Daoy (cell line): Measurements from ENCODE around the gene MANBA. TPM values are rescaled to one million over a fixed set of nuclear protein-coding genes. Genes with fewer than 3 reads are reported as not detected.

Experiments used
- DNase-seq: peaks from one replicate; pipeline ENCODE4 v3.0.0-alpha.2; 2015; ENCODE audit warnings: low read depth
- total RNA-seq: library from RNA; depleted of rRNA; stranded (reverse); fragments of >200 nt; shearing (Covaris generic); gene quantifications from 2 replicates; pipeline ENCODE4 v1.2.3, GENCODE V29; 2014

MANBA gene
- total RNA-seq, 1 experiment from 2014 or later = 8.2 TPM

GRCh38 chr4:102678695-102679335 lies 82.0 kb downstream of the MANBA start:
- DNase-seq = no peak

DNA sequence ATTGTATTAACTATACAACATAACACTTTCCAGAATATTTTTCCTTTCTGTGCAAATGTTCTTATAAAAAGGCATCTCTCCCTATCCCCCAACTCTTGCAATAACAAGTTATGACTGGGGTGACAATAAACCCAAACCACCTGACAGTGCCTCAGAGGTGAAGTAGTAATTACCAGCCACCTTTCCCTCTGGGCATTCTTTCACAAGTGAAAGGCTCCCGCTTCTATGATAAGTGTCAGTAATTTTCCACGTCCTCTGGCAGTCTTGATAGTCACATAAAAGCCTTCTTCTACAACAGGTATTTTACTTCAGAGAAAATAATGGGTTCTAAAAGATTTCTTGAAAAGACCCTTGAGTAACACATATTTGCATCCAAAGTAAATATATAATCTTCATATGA lies 82.7 kb downstream of the MANBA start:
- no peak for DNase-seq

- no peak for DNase-seq
Observed at GRCh38 chr4:102675141-102675540, 85.6 kb downstream of the MANBA start.

GRCh38 chr4:102667001-102667400 lies 93.8 kb downstream of the MANBA start:
- no peak for DNase-seq

DNA sequence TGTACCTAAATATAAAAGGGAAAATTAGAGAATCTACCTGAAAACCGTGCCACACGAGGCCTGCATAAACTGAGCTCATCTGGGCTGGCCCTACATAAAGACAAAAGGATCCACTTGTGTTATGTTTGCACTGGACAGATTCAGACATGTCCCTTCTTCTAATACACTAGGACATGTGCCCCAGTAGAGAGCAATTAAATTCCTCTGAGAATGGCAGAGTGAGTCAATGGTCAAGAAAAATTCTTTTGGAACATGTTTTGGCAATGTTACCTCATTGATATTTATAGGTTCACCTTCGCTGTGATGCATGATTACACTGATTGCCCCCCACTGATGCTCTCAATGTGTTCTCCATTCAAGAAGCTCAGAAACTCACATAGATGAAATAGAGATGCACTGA lies 95.2 kb downstream of the MANBA start:
- no peak for DNase-seq

GRCh38 chr4:102663073-102663472 lies 97.7 kb downstream of the MANBA start:
- DNase-seq = peak; percentile 26

GRCh38 chr4:102657206-102657605 lies 103.6 kb downstream of the MANBA start:
- no peak for DNase-seq

DNA sequence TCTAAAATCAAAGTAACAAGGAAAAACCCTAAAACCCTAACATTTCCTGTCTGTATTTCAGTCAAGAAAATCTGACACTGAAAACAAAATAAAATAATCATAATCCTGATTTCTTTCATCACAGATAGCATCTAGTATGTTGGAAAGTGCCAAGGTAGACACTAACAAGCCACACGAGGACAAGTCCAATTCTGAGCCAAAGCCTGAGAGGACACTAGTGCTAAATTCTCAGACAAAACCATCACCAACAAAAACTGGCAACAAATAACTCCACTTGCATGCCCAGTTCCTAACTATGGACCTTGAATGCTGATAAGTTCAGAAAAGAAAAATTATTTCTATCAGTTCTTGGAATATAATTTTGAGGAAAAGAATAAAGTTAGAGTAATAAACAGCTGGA lies 113.7 kb downstream of the MANBA start:
- no peak for DNase-seq

GRCh38 chr4:102642631-102643298 lies 118.0 kb downstream of the MANBA start:
- DNase-seq = no peak

DNA sequence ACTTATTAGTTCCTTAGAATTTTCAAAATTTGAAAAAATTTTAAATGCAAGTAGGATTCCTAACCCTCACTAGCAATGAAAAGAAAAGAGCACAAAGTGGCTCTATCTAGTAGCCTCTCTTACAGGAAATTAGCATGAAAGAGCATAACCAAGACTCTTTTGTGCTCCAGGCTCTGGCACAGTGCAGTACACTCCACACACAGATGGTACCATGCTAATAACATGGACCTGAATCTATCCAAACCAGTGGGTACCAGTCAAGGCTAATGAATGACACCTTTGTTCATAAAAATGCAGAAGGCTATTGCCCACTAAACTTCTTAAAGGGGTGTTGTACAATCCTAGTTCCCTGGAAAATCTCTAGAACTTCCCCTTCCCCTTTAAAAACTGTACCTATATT lies 119.0 kb downstream of the MANBA start:
- DNase-seq = no peak

DNA sequence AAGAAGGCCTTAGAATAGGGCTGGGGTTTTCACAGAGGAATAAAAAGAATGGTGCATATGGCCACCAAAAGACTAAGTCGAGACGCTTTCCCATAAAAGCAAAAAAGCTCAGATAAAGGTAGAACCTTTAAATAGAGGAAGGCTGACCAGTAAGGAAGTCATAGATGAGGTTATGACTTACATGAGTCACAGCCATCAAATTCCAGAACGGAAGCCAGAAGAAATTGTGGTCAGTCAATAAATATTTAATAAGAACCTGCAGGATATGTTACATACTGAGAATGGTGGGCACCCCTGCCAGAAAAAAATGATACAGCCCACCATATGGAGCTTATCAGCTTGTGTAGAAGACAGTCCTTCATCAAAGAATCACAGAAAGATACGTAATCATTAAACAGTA lies 120.1 kb downstream of the MANBA start:
- no peak for DNase-seq

DNA sequence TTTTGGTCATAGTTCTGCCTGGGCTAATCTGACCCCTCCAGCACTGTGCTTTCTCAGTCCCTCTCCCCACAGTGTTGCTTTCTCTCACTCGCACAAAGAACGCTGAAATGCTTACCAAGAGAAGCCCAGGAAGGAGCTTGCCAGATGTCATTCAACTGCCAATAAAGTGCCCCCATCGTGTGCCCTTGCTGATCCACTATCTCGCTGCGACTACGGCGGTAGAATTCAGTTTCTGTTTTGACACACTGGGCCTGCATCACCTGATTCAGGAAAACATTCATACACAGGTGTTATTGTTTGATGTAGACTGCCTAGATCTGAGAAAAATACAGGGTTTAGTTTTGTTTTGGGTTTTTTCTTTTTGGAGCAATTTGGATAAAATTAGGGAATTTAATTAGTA lies 121.2 kb downstream of the MANBA start:
- DNase-seq = no peak

DNA sequence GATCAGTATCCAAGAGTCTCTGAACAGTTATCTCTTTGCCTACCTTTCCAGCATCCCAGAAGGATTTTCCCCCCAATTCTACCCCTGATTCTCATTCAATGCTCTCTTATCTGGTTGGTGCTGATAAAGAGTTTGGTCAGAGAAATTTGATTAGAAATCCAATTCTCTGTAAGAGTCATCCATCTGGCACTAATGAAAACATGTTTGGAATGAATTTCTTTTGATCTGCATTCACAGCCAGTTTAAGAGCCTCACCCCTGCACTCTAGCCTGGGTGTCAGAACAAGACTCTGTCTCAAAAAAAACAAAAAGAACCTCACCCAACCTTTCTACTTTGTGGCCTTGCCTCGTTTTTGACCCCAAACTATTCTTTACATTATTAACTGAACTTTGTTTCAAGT lies 122.1 kb downstream of the MANBA start:
- no peak for DNase-seq

GRCh38 chr4:102637391-102637790 lies 123.4 kb downstream of the MANBA start:
- no peak for DNase-seq

GRCh38 chr4:102633100-102633499 lies 127.7 kb downstream of the MANBA start:
- DNase-seq = no peak

GRCh38 chr4:102632241-102633065 lies 128.3 kb downstream of the MANBA start:
- no peak for DNase-seq

DNA sequence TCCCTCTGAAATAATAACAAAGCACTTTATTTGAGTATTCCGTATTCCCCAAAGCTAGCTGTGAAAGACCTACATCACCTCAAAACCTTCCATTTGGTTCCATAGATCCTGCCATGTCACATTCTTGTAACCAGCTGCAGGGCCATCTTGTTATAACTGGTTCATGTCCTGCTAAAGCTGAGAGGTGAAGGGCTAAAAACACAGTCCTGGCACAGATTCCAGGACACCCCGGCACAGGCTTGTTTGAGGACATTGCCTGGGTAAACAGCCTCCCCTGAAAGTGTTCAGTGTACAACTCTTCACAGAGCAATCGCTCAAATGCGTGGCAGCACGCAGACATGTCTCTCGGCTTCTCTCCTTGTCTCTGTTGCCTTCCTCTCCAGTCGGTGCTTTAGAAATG lies 129.2 kb downstream of the MANBA start:
- no peak for DNase-seq

DNA sequence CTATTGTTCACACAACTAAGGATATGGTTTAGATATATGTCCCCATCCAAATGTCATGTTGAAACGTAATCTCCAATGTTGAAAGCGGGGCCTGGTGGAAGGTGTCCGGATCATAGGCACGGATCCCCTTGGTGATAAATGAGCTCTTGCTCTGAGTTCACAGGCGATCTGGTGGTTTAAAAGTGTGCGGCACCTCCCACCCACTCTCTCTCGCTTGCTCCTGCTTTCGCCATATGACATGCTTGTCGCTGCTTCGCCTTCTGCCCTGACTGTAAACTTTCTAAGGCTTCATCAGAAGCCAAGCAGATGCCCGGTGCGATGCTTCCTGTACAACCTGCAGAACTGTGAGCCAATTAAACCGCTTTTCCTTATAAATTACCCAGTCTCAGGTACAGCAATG lies 131.1 kb downstream of the MANBA start:
- no peak for DNase-seq

- DNase-seq = peak; percentile 76
Observed at GRCh38 chr4:102627831-102628523, 132.8 kb downstream of the MANBA start.

- DNase-seq = peak; percentile 25
Observed at GRCh38 chr4:102625232-102625930, 135.4 kb downstream of the MANBA start.

DNA sequence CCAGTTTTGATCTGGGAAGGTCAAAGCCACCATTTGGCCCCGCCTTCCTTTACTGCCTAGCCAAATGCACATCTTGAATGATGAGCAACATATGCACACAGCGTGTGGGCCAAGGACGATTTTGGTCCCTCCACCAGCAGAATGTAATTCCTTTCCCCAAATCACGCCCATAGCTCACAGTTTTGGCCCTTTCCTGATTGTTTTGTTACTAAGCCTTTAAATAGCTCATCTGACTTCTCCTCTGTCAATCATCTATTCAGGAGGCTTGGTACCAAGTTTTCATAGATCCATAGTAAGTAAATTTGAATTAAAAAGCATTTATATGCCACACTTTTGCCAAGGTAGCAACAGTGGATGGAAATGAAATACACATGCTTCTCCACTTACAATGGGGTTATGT lies 136.3 kb downstream of the MANBA start:
- no peak for DNase-seq

- DNase-seq = peak; percentile 54
Observed at GRCh38 chr4:102623622-102624021, 137.1 kb downstream of the MANBA start.
